NCI-H2029 (cell line): ENCODE data around the gene EXOC2.

ENCODE experiments used
- DNase-seq: peaks from one replicate; lab custom pipeline; 2025; lab: John Stamatoyannopoulos, UW

Gene EXOC2

GRCh38 chr6:494394-494793 lies 198.5 kb downstream of the EXOC2 start:
- DNase-seq = no peak

GRCh38 chr6:493840-494239 lies 199.1 kb downstream of the EXOC2 start:
- DNase-seq = no peak

- no peak for DNase-seq
These were observed 200.0 kb downstream of the EXOC2 start for GRCh38 chr6:492816-493414.

GRCh38 chr6:492178-492577 lies 200.8 kb downstream of the EXOC2 start:
- no peak for DNase-seq

- no peak for DNase-seq
These were observed 201.7 kb downstream of the EXOC2 start for GRCh38 chr6:491233-491632.

- DNase-seq = no peak
These were observed 202.5 kb downstream of the EXOC2 start for GRCh38 chr6:490251-491037.

- no peak for DNase-seq
These were observed 203.2 kb downstream of the EXOC2 start for GRCh38 chr6:489762-490161.

GRCh38 chr6:489001-489400 lies 203.9 kb downstream of the EXOC2 start:
- no peak for DNase-seq

GRCh38 chr6:487956-488355 lies 205.0 kb downstream of the EXOC2 start:
- DNase-seq = no peak

- DNase-seq = no peak
These were observed 207.2 kb downstream of the EXOC2 start for GRCh38 chr6:485655-486170.

- DNase-seq = no peak
These were observed 208.2 kb downstream of the EXOC2 start for GRCh38 chr6:484746-485145.

GRCh38 chr6:484086-484745 lies 208.7 kb downstream of the EXOC2 start:
- DNase-seq = no peak

- no peak for DNase-seq
These were observed 217.6 kb downstream of the EXOC2 start for GRCh38 chr6:475314-475713.

- no peak for DNase-seq
These were observed 218.3 kb downstream of the EXOC2 start for GRCh38 chr6:474453-475185.

GRCh38 chr6:473768-474452 lies 219.0 kb downstream of the EXOC2 start:
- no peak for DNase-seq

GRCh38 chr6:473356-473755 lies 219.6 kb downstream of the EXOC2 start:
- DNase-seq = no peak

GRCh38 chr6:470901-471448 lies 222.0 kb downstream of the EXOC2 start:
- no peak for DNase-seq

GRCh38 chr6:470051-470900 lies 222.7 kb downstream of the EXOC2 start:
- no peak for DNase-seq

- no peak for DNase-seq
These were observed 225.3 kb downstream of the EXOC2 start for GRCh38 chr6:467671-468082.

GRCh38 chr6:467111-467510 lies 225.8 kb downstream of the EXOC2 start:
- DNase-seq = no peak
